ENCODE results near the gene ZNF511.

GRCh38 chr10:133339708-133340380, 31.1 kb downstream of the ZNF511 start:
- TF ChIP-seq ZNF280D (tag by site-specific recombination; IDR thresholded peaks at IDR 0.05): no peak
- no peak for TF ChIP-seq CTCF (tag by site-specific recombination; IDR thresholded peaks at IDR 0.05)
- TF ChIP-seq PATZ1 (tag by site-specific recombination; IDR thresholded peaks at IDR 0.05): no peak
- TF ChIP-seq RBAK (tag by site-specific recombination; IDR thresholded peaks at IDR 0.05): no peak
- TF ChIP-seq YY1 (tag by site-specific recombination; IDR thresholded peaks at IDR 0.05): no peak
- TF ChIP-seq ZBTB21 (tag by site-specific recombination; IDR thresholded peaks at IDR 0.05): no peak
- no peak for TF ChIP-seq PRDM2 (tag by site-specific recombination; IDR thresholded peaks at IDR 0.05; ENCODE audit: borderline replicate concordance)

All from HEK293 (cell line).